Measurements from ENCODE around the gene NAV3. TPM values are rescaled to one million over a fixed set of nuclear protein-coding genes. Genes with fewer than 3 reads are reported as not detected.

Gene NAV3
- total RNA-seq, 1 donor from 2014 or later = 11.4 TPM

GRCh38 chr12:78260976-78261375 lies 430.3 kb downstream of the NAV3 start:
- H3K4me1 Mint-ChIP-seq = no peaks in the 10 kb centered on the region
- peaks cover 14% of the 10 kb centered on the region for H3K9me3 Mint-ChIP-seq
- Histone ChIP-seq H3F3A (ENCODE audit: low read depth) (no peaks in the 10 kb centered on the region), H3K9ac (no peak overlapping the region), H4K20me1 (ENCODE audit: low read depth) (no peaks in the 10 kb centered on the region), H3K4me3 (no peak overlapping the region), H3K4me1 (no peaks in the 10 kb centered on the region), H3K4me2 (no peak overlapping the region), H3K9me3 (ENCODE audit: low read depth) (peaks cover 3% of the 10 kb centered on the region), H3K36me3 (no peaks in the 10 kb centered on the region), H3K27me3 (no peaks in the 10 kb centered on the region), H3K27ac (no peak overlapping the region), H3K79me2 (ENCODE audit: low read depth) (no peaks in the 10 kb centered on the region), H2AFZ (replicated peaks) (no peak overlapping the region)
- TF ChIP-seq EZH2phosphoT487 (IDR thresholded peaks at IDR 0.05) = no peak
- no peak for TF ChIP-seq EZH2 (IDR thresholded peaks at IDR 0.05)
- no peak for TF ChIP-seq CTCF (IDR thresholded peaks at IDR 0.05)
- no peak overlapping the region for H3K27ac Mint-ChIP-seq
- no peak overlapping the region for H3K4me3 Mint-ChIP-seq
- no peaks in the 10 kb centered on the region for H3K36me3 Mint-ChIP-seq
- peaks cover 4% of the 10 kb centered on the region for H3K27me3 Mint-ChIP-seq (ENCODE audit: insufficient read depth, low read depth)
- DNase-seq (ENCODE audit: low spot score) = no peak

GRCh38 chr12:78261901-78262300 lies 431.2 kb downstream of the NAV3 start:
- Mint-ChIP-seq H3K27me3 (ENCODE audit: insufficient read depth, low read depth) (peaks cover 3% of the 10 kb centered on the region), H3K4me1 (no peaks in the 10 kb centered on the region), H3K9me3 (peaks cover 9% of the 10 kb centered on the region), H3K36me3 (no peaks in the 10 kb centered on the region), H3K27ac (no peak overlapping the region), H3K4me3 (no peak overlapping the region)
- DNase-seq (ENCODE audit: low spot score) = no peak
- no peak overlapping the region for H3K4me3 ChIP-seq
- TF ChIP-seq CTCF (IDR thresholded peaks at IDR 0.05) (no peak), EZH2phosphoT487 (IDR thresholded peaks at IDR 0.05) (no peak), EZH2 (IDR thresholded peaks at IDR 0.05) (no peak)
- H3F3A ChIP-seq (ENCODE audit: low read depth) = no peaks in the 10 kb centered on the region
- no peak overlapping the region for H3K4me2 ChIP-seq
- no peaks in the 10 kb centered on the region for H3K27me3 ChIP-seq
- H3K9me3 ChIP-seq (ENCODE audit: low read depth) = peaks cover 1% of the 10 kb centered on the region
- no peaks in the 10 kb centered on the region for H4K20me1 ChIP-seq (ENCODE audit: low read depth)
- H3K36me3 ChIP-seq = no peaks in the 10 kb centered on the region
- H3K4me1 ChIP-seq = no peaks in the 10 kb centered on the region
- H2AFZ ChIP-seq (replicated peaks) = peak overlapping the region; percentile 15
- no peaks in the 10 kb centered on the region for H3K79me2 ChIP-seq (ENCODE audit: low read depth)
- H3K9ac ChIP-seq = no peak overlapping the region
- no peak overlapping the region for H3K27ac ChIP-seq

All from neural progenitor cell (in vitro differentiated cells).